Kidney (tissue), 14 donors: ENCODE measurements around the gene OSBPL10. TPM values are rescaled to one million over a fixed set of nuclear protein-coding genes. Genes with fewer than 3 reads are reported as not detected.
"Not testable (repeated sequence)": the region's sequence is repeated elsewhere in the genome, so short reads cannot be mapped to it uniquely, and the experiment has no call there.

Source experiments
- DNase-seq, 5 donors: peaks; one replicate each; pipeline ENCODE4 v3.0.0-alpha.2; 2013 to 2020
- FAIRE-seq: peaks from 2 replicates; lab custom pipeline; 2012; peaks lifted over from hg19 to GRCh38; lab: Jason Lieb, UNC
- H3K27ac ChIP-seq, 2 donors: one replicate each; pipeline ENCODE4 v1.7.0; 2013; ENCODE audit warnings: low read depth in 2 of 2, low read length in 2 of 2, inconsistent platforms in 1 of 2
- H3K27me3 ChIP-seq: one replicate; pipeline ENCODE4 v1.7.1; 2013; ENCODE audit warnings: low read length, inconsistent platforms; ENCODE audit not compliant: control insufficient read depth, insufficient read depth
- H3K36me3 ChIP-seq, 3 donors: one replicate each; pipeline versions ENCODE4 v1.7.0 to v1.7.1; 2013; ENCODE audit warnings: low read length in 3 of 3, control low read depth in 1 of 3, inconsistent platforms in 1 of 3; ENCODE audit not compliant: insufficient read depth in 3 of 3, control insufficient read depth in 2 of 3
- H3K4me1 ChIP-seq, 3 donors: one replicate each; pipeline versions ENCODE4 v1.7.0 to v1.7.1; 2013; ENCODE audit warnings: low read length in 3 of 3, inconsistent platforms in 1 of 3, low read depth in 1 of 3; ENCODE audit not compliant: control insufficient read depth in 2 of 3, insufficient read depth in 2 of 3
- H3K4me3 ChIP-seq, 3 donors: one replicate each; pipeline versions ENCODE4 v1.7.0 to v1.8.1; 2013; ENCODE audit warnings: low read length in 3 of 3, control low read depth in 1 of 3, inconsistent platforms in 1 of 3
- H3K9ac ChIP-seq, 3 donors: one replicate each; pipeline versions ENCODE4 v1.7.0 to v1.7.1; 2013; ENCODE audit warnings: low read length in 3 of 3, control low read depth in 1 of 3, inconsistent platforms in 1 of 3
- H3K9me3 ChIP-seq, 3 donors: one replicate each; pipeline versions ENCODE4 v1.7.0 to v1.7.1; 2013; ENCODE audit warnings: low read length in 3 of 3, control low read depth in 1 of 3, inconsistent platforms in 1 of 3; ENCODE audit not compliant: control insufficient read depth in 2 of 3, insufficient read depth in 1 of 3
- CTCF ChIP-seq: IDR thresholded peaks from 3 replicates; pipeline ENCODE4 v1.5.1; 2012; ENCODE audit warnings: mild to moderate bottlenecking, moderate library complexity, borderline replicate concordance; ENCODE audit not compliant: insufficient read depth; ENCODE audit errors: extremely low read depth
- intact Hi-C: fragments of 100-400 bp; cut with DNase I; formaldehyde crosslinking; loops from one replicate; pipeline ENCODE4 v1.11.1; 2022
- polyA plus RNA-seq: library from polyadenylated mRNA; stranded (reverse); fragments of 350-450 nt; fragmentation: Illumina TruSeq; extraction: RNeasy Lipid Tissue Mini Kit (QIAGEN cat#74804); gene quantifications from one replicate; pipeline ENCODE4 v1.2.3, GENCODE V29; 2014; ENCODE audit warnings: low read depth, low replicate concordance; ENCODE audit not compliant: insufficient read depth
- total RNA-seq: library from RNA; stranded (reverse); fragmentation: NEBNext Ultra II Directional; extraction: Animal tissue kit (Norgen Biotek cat#: 25700); gene quantifications from one replicate; pipeline ENCODE4 v1.2.1, GENCODE V29; 2021
- donor health status: control.
- donor health status: control.
- donor health status: control.
- donor health status: control.
- donor health status: control.
- donor health status: DM: yes; HTN: yes; CAD: no.
- donor health status: Normal renal cell carcinoma (clear cell type).

OSBPL10 gene
- total and polyA plus RNA-seq, 2 donors from 2014 or later = 11.8 to 89.3 TPM

- DNase-seq (no peak), FAIRE-seq (no peak)
- Histone ChIP-seq H3K36me3 (no peaks in the 10 kb centered on the region), H3K27ac (no peak overlapping the region), H3K9ac (no peak overlapping the region), H3K4me1 (no peaks in the 10 kb centered on the region), H3K9me3 (peaks cover 0 to 21% (median 4%) of the 10 kb centered on the region in 3 donors), H3K4me3 (no peak overlapping the region), H3K27me3 (no peaks in the 10 kb centered on the region)
- intact Hi-C loops = no loop called here
- no peak for TF ChIP-seq CTCF
These were observed 12.8 kb upstream of the OSBPL10 start for GRCh38 chr3:31993843-31994242.

GRCh38 chr3:31992995-31993394 is 11.9 kb upstream of the OSBPL10 start:
- intact Hi-C loops, H3K4me1 ChIP-seq, FAIRE-seq, H3K36me3 ChIP-seq, DNase-seq, H3K9ac ChIP-seq, H3K27me3 ChIP-seq, H3K27ac ChIP-seq, H3K4me3 ChIP-seq: not testable (repeated sequence)
- peaks cover 0 to 28% (median 4%) of the 10 kb centered on the region in 3 donors for H3K9me3 ChIP-seq

GRCh38 chr3:31988271-31988670 is 7.2 kb upstream of the OSBPL10 start:
- H3K36me3 ChIP-seq = no peaks in the 10 kb centered on the region
- no peaks in the 10 kb centered on the region for H3K27me3 ChIP-seq
- DNase-seq (no peak), FAIRE-seq (no peak)
- peaks cover 0 to 28% (median 4%) of the 10 kb centered on the region in 3 donors for H3K9me3 ChIP-seq
- H3K4me3 ChIP-seq = no peak overlapping the region
- intact Hi-C loops = no loop called here
- H3K27ac ChIP-seq = no peak overlapping the region
- no peaks in the 10 kb centered on the region for H3K4me1 ChIP-seq
- no peak for TF ChIP-seq CTCF
- H3K9ac ChIP-seq = no peak overlapping the region

GRCh38 chr3:31985831-31986230 is 4.8 kb upstream of the OSBPL10 start:
- no peak overlapping the region for H3K27ac ChIP-seq
- no peaks in the 10 kb centered on the region for H3K36me3 ChIP-seq
- H3K4me1 ChIP-seq = peaks cover 0 to 2% (median 0%) of the 10 kb centered on the region in 3 donors
- peaks cover 0 to 25% (median 4%) of the 10 kb centered on the region in 3 donors for H3K9me3 ChIP-seq
- no peak overlapping the region for H3K9ac ChIP-seq
- no peak overlapping the region for H3K4me3 ChIP-seq
- no peaks in the 10 kb centered on the region for H3K27me3 ChIP-seq
- TF ChIP-seq CTCF = no peak
- no peak for FAIRE-seq
- DNase-seq = no peak
- intact Hi-C loops = no loop called here
